Fibroblast of skin of back (primary cell): ENCODE results near the gene SIVA1.

Experiments
- DNase-seq: peaks from one replicate; pipeline ENCODE4 v3.0.0-alpha.2; 2013

SIVA1 gene

GRCh38 chr14:104771918-104772706 lies 19.2 kb downstream of the SIVA1 start:
- no peak for DNase-seq

GRCh38 chr14:104772707-104773504 lies 20.0 kb downstream of the SIVA1 start:
- no peak for DNase-seq

GRCh38 chr14:104773505-104774452 lies 20.8 kb downstream of the SIVA1 start:
- no peak for DNase-seq

- DNase-seq = no peak
These were observed 21.6 kb downstream of the SIVA1 start for GRCh38 chr14:104774453-104775072.

GRCh38 chr14:104775073-104775489 lies 22.1 kb downstream of the SIVA1 start:
- DNase-seq = no peak

GRCh38 chr14:104776481-104776880 lies 23.5 kb downstream of the SIVA1 start:
- DNase-seq = no peak

- no peak for DNase-seq
These were observed 24.2 kb downstream of the SIVA1 start for GRCh38 chr14:104776961-104777807.

GRCh38 chr14:104777808-104778249 lies 24.9 kb downstream of the SIVA1 start:
- no peak for DNase-seq

GRCh38 chr14:104778694-104779331 lies 25.9 kb downstream of the SIVA1 start:
- no peak for DNase-seq

GRCh38 chr14:104779776-104780512 lies 27.0 kb downstream of the SIVA1 start:
- DNase-seq = no peak

GRCh38 chr14:104780513-104781030 lies 27.6 kb downstream of the SIVA1 start:
- DNase-seq = no peak

- DNase-seq = no peak
These were observed 28.5 kb downstream of the SIVA1 start for GRCh38 chr14:104781271-104782077.

GRCh38 chr14:104782086-104782807 lies 29.3 kb downstream of the SIVA1 start:
- DNase-seq = no peak

- no peak for DNase-seq
These were observed 29.8 kb downstream of the SIVA1 start for GRCh38 chr14:104782808-104783139.

- no peak for DNase-seq
These were observed 30.7 kb downstream of the SIVA1 start for GRCh38 chr14:104783484-104784217.

GRCh38 chr14:104784218-104784568 lies 31.2 kb downstream of the SIVA1 start:
- DNase-seq = no peak
